ENCODE data around the gene GTF2F1. TPM values are rescaled to one million over a fixed set of nuclear protein-coding genes. Genes with fewer than 3 reads are reported as not detected.

The GTF2F1 gene
- total and polyA plus RNA-seq, 10 of the 15 experiments (the other 5 are each of a cell fraction or from before 2014, with no cell fraction given), result 4.5 to 61.7 (median 48.5) TPM

DNA sequence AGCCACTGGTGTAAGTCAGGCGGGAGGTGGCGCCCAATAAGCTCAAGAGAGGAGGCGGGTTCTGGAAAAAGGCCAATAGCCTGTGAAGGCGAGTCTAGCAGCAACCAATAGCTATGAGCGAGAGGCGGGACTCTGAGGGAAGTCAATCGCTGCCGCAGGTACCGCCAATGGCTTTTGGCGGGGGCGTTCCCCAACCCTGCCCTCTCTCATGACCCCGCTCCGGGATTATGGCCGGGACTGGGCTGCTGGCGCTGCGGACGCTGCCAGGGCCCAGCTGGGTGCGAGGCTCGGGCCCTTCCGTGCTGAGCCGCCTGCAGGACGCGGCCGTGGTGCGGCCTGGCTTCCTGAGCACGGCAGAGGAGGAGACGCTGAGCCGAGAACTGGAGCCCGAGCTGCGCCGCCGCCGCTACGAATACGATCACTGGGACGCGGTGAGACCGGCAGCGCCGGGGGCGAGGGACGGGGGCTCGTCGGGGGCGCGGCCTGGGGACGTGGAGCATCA, 20.3 kb downstream of the GTF2F1 start, which contains the start of gene ALKBH7:
Gene ALKBH7 (plus strand): TSS at position 201 of the 502 bp plus-strand sequence. CDS start 27 bp downstream, at position 228.
- DNase-seq (ENCODE audit: low read depth, low spot score) (peak; percentile 99), ATAC-seq (peak; percentile 94), FAIRE-seq (peak; percentile 99)
- no TSS peak for BruUV-seq (replicated peaks)
- Histone ChIP-seq H3K4me3 (peak within 1 kb of the TSS; percentile 90), H3K4me2 (ENCODE audit: control insufficient read depth, insufficient read depth) (peak within 1 kb of the TSS; percentile 88), H3K9me3 (replicated peaks; ENCODE audit: control insufficient read depth, insufficient read depth, low read length) (no peaks in the 10 kb centered on the region), H3K27ac (ENCODE audit: control insufficient read depth, insufficient read depth) (peak within 1 kb of the TSS; percentile 88), H4K20me1 (ENCODE audit: control insufficient read depth, insufficient read depth) (no peaks in the 10 kb centered on the region), H3K27me3 (replicated peaks in 1 of 2; ENCODE audit: control insufficient read depth in 2 of 2, insufficient read depth in 2 of 2, low read length in 1 of 2) (no peaks in the 10 kb centered on the region), H3K9ac (ENCODE audit: control insufficient read depth, insufficient read depth, low read length) (peak within 1 kb of the TSS; percentile 83), H3K36me3 (ENCODE audit: control insufficient read depth in 2 of 2, insufficient read depth in 2 of 2, low read length in 1 of 2) (peaks cover 0 to 5% of the 10 kb centered on the region in 2 experiments; a peak in 3 of 4 replicates), H2AFZ (ENCODE audit: control insufficient read depth, low read depth, low read length) (peak within 1 kb of the TSS; percentile 98), H3K4me1 (ENCODE audit: control insufficient read depth, insufficient read depth, low read length) (peaks cover 2% of the 10 kb centered on the region; the same call in 1 of the 2 replicates), H3K79me2 (ENCODE audit: control insufficient read depth, insufficient read depth, low read length) (no peaks in the 10 kb centered on the region; the same call in 1 of the 2 replicates)
- POLR2A ChIA-PET, result interaction anchor here (0.5 to 2.6 kb wide), 18 partner anchors 10 to 755 kb away, joined by 3 to 30 read pairs (median 5); partner anchors contain the start of genes CLPP, DENND1C, GTF2F1 and KHSRP
- in situ Hi-C loops (cut with MboI) (no loop called here), intact Hi-C loops (cut with micrococcal nuclease; ENCODE audit: unreplicated experiment) (no loop called here)
- WGBS (ENCODE audit: insufficient coverage, insufficient replicate concordance, low lambda C conversion rate, missing lambda C conversion rate), result under 1% methylated on average over 45 of the region's 47 CpGs
- RAD21 ChIA-PET (ENCODE audit: unreplicated experiment), result interaction anchor here (0.6 to 1.6 kb wide), 11 partner anchors 11 to 491 kb away, joined by 3 to 9 read pairs (median 5); partner anchors contain the start of genes CLPP, DENND1C, GTF2F1 and KHSRP
- CTCF ChIA-PET, result interaction anchor here (0.8 to 1.8 kb wide), 8 partner anchors 9 to 491 kb away, joined by 3 to 10 read pairs (median 6); partner anchors contain the start of genes CLPP, DENND1C and KHSRP
- SMC1A ChIA-PET (ENCODE audit: uncharacterized antibody, unreplicated experiment), result interaction anchor here (0.8 to 1.3 kb wide), 10 partner anchors 8 to 697 kb away, joined by 3 to 10 read pairs (median 3); partner anchors contain the start of genes CLPP, DENND1C and ZNF557
- peak; percentile 99; the same call in 1 of the 2 replicates for TF ChIP-seq NFYA (IDR thresholded peaks at IDR 0.05; ENCODE audit: borderline replicate concordance, low read depth, low read length)
- peak; percentile 98 for TF ChIP-seq SMARCA5 (IDR thresholded peaks at IDR 0.05)
- peak; percentile 54 for TF ChIP-seq MYC (IDR thresholded peaks at IDR 0.05; ENCODE audit: insufficient read depth, insufficient read length, insufficient replicate concordance, low read length, severe bottlenecking)
- TF ChIP-seq, protein P1, sequence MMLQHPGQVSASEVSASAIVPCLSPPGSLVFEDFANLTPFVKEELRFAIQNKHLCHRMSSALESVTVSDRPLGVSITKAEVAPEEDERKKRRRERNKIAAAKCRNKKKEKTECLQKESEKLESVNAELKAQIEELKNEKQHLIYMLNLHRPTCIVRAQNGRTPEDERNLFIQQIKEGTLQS (IDR thresholded peaks at IDR 0.05; ENCODE audit: borderline replicate concordance, extremely low read depth, low read depth, low read length), result no peak
- TF ChIP-seq NR2C1 (IDR thresholded peaks at IDR 0.05), result peak; percentile 72
- no peak for TF ChIP-seq RUNX3 (IDR thresholded peaks at IDR 0.05; ENCODE audit: low read length)
- 0 out of 2 replicates have a peak, but pooled peaks have one; percentile 53 for TF ChIP-seq RFX5 (IDR thresholded peaks at IDR 0.05; ENCODE audit: low read depth, low read length)
- TF ChIP-seq POLR2AphosphoS5 (IDR thresholded peaks at IDR 0.05; ENCODE audit: low read length), result peak; percentile 61; the same call in 1 of the 2 replicates
- TF ChIP-seq BACH1 (IDR thresholded peaks at IDR 0.05; ENCODE audit: borderline replicate concordance), result peak; percentile 72; the same call in 1 of the 2 replicates
- peak; percentile 98 for TF ChIP-seq CHD2 (IDR thresholded peaks at IDR 0.05; ENCODE audit: borderline replicate concordance, low read depth, low read length)
- TF ChIP-seq RB1 (IDR thresholded peaks at IDR 0.05; ENCODE audit: borderline replicate concordance), result peak; percentile 82
- TF ChIP-seq POLR2AphosphoS2 (IDR thresholded peaks at IDR 0.05; ENCODE audit: low read depth, low read length), result peak; percentile 49; the same call in 1 of the 2 replicates
- peak in 1 of 2 experiments; percentile 73; a peak in 1 of 3 replicates for TF ChIP-seq EGR1 (IDR thresholded peaks at IDR 0.05; ENCODE audit: borderline replicate concordance in 1 of 2, low read depth in 2 of 2, low read length in 2 of 2)
- peak; percentile 67 for TF ChIP-seq IKZF1 (conservative IDR thresholded peaks at IDR 0.05)
- TF ChIP-seq BHLHE40 (IDR thresholded peaks at IDR 0.05; ENCODE audit: borderline replicate concordance in 1 of 2, low read depth in 2 of 2, low read length in 1 of 2), result peak in 1 of 2 experiments; percentile 63; a peak in 1 of 4 replicates
- TF ChIP-seq, protein P2, sequence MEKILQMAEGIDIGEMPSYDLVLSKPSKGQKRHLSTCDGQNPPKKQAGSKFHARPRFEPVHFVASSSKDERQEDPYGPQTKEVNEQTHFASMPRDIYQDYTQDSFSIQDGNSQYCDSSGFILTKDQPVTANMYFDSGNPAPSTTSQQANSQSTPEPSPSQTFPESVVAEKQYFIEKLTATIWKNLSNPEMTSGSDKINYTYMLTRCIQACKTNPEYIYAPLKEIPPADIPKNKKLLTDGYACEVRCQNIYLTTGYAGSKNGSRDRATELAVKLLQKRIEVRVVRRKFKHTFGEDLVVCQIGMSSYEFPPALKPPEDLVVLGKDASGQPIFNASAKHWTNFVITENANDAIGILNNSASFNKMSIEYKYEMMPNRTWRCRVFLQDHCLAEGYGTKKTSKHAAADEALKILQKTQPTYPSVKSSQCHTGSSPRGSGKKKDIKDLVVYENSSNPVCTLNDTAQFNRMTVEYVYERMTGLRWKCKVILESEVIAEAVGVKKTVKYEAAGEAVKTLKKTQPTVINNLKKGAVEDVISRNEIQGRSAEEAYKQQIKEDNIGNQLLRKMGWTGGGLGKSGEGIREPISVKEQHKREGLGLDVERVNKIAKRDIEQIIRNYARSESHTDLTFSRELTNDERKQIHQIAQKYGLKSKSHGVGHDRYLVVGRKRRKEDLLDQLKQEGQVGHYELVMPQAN (conservative IDR thresholded peaks at IDR 0.05), result peak; percentile 89
- peak; percentile 14 for TF ChIP-seq RELA (IDR thresholded peaks at IDR 0.05; ENCODE audit: borderline replicate concordance, partially characterized antibody)
